ENCODE measurements around the gene AKT3.

- TF ChIP-seq POLR2A (IDR thresholded peaks at IDR 0.05) (no peak), CTCF (IDR thresholded peaks at IDR 0.05 in 4 of 5, conservative IDR thresholded peaks at IDR 0.05 in 1 of 5) (no peak)
Observed at GRCh38 chr1:243727503-243728203, 122.4 kb downstream of the AKT3 start.

All from gastrocnemius medialis (tissue), 4 donors.